Choroid plexus epithelial cell (primary cell): ENCODE data around the gene TGFA.

Experiments
- DNase-seq: peaks from one replicate; pipeline ENCODE4 v3.0.0-alpha.2; 2010; ENCODE audit warnings: low read depth
- H3K4me3 ChIP-seq: 2 replicates; pipeline ENCODE4 v1.5.1; 2011; ENCODE audit warnings: low read depth, mild to moderate bottlenecking, control low read depth, low read length, moderate library complexity
- TF ChIP-seq, protein P1 (sequence below): conservative IDR thresholded peaks from 2 replicates; pipeline ENCODE4 v1.5.1; 2011; ENCODE audit warnings: low read depth, mild to moderate bottlenecking, control low read depth, inconsistent platforms, low read length, moderate library complexity

Gene TGFA

DNA sequence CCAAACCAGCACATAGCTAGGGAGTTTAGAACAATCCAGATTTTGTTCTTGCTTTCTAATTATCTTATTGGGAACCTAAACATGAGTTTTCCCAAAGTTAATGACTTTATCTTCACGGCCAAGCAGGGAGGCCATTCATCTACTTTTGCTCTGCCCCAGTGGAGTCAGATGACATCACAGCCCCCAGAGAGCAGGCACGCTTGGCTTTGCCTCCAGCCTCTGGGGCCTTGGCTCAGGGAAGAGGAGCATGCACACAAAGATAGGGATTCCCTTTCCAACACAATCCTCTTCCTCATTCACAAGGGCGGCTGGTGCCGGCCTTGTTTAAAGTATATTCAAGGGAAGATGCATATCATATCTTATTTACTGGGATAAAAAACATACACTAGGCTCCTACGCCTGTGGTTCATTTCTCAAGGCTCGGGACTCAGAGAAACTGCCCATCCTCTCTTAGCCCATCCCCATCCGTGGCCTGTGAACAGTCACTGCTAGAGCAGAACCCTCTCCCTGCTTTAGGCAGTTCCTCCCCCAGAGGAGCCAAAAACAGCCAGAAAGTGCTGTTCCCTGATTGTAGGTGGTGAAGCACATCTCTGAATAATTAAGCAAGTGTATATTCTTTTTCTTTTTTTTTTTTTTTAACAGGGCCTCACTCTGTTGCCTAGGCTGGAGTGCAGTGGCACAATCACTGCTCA lies 21.2 kb downstream of the TGFA start:
- TF ChIP-seq, protein P1, sequence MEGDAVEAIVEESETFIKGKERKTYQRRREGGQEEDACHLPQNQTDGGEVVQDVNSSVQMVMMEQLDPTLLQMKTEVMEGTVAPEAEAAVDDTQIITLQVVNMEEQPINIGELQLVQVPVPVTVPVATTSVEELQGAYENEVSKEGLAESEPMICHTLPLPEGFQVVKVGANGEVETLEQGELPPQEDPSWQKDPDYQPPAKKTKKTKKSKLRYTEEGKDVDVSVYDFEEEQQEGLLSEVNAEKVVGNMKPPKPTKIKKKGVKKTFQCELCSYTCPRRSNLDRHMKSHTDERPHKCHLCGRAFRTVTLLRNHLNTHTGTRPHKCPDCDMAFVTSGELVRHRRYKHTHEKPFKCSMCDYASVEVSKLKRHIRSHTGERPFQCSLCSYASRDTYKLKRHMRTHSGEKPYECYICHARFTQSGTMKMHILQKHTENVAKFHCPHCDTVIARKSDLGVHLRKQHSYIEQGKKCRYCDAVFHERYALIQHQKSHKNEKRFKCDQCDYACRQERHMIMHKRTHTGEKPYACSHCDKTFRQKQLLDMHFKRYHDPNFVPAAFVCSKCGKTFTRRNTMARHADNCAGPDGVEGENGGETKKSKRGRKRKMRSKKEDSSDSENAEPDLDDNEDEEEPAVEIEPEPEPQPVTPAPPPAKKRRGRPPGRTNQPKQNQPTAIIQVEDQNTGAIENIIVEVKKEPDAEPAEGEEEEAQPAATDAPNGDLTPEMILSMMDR: no peak
- no peak for DNase-seq
- H3K4me3 ChIP-seq: no peak overlapping the region

DNA sequence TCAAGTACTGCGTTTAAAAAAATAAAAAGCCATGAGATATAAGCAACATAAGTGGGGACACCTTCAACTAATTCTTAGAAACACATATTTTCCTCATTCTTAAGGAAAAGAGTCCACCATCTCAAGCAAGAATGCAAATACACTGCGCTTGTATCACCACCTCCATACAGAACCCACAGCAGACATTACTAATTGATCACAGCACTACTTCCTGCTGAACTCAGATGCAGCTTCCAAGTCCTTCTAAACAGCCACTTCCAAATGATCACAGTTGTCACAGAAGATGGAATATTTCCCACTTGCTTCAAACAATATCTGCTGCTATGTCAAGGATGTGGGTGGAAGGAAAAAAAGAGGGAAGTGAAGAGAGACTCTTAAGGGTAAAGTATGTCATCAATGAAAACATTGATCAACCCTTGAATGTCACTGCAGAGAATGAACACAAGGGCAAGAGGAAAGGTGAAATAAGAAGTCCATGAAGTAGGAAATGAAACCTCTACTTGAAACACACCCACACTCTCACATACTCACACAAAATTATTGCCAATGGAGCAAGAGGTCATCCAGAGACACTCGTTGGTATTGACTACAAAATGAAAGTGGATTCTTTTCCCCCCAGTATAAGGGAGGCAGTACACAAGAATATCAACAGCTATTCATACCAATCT lies 22.1 kb downstream of the TGFA start:
- TF ChIP-seq, protein P1: no peak
- DNase-seq: no peak
- no peak overlapping the region for H3K4me3 ChIP-seq

DNA sequence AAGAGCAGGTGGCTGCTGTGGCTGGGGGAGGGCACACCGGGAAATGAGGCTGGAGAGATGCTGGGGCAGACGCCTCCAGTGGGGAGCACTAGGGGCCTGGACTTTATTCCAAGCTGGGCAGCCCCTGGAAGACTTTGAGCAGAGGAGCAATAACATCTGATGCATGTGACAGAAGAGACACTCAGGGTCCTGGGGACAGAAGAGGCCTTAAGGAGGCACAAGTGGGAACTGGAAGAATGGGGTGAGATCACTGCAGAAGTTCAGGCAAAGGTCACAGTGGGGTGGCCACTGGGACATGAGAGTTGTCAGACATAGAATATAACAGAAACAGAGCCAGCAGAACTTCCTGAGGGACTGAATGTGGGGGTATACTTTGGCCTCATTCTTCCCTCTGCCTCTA lies 24.0 kb downstream of the TGFA start:
- H3K4me3 ChIP-seq: no peak overlapping the region
- DNase-seq: no peak
- TF ChIP-seq, protein P1: no peak

DNA sequence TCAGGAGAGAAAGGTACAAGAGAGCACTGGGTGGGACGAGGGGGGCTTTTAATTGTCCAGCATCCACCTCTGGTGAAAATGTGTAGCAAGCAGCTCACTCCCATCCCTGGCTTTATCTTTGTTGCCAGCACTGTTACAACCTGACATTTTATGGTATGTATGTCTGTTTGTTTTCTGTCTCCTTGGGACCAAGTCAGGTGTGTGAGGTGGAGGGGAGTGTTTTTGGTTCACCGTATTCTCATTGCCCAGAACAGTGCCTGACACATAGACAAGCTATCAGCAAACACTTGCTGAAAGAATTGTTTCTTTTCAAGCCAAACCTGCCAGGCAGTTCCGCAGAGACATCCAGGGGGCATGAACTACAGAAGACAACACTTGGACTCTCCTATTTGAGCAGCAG lies 24.7 kb downstream of the TGFA start:
- TF ChIP-seq, protein P1: no peak
- H3K4me3 ChIP-seq: no peak overlapping the region
- no peak for DNase-seq

DNA sequence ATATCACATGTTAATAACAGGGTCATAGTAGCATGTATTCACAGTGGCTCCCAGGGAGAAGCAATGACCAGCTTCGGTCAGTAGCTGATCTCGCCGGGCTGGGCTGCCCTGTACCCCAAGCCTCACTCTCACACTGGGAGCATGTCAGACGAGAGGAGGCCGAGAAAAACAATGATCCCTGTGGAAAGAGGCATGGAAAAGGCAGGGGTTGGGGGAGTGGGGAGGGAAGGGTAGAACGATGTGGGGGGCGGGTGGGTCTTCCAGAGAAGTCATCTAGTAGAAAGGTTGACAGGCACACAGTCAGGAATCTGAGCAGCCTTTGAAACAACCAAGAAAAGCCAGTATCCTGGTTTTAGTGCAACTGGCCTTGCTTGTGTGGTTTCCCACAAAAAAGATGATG lies 25.4 kb downstream of the TGFA start:
- no peak overlapping the region for H3K4me3 ChIP-seq
- no peak for DNase-seq
- TF ChIP-seq, protein P1: no peak

DNA sequence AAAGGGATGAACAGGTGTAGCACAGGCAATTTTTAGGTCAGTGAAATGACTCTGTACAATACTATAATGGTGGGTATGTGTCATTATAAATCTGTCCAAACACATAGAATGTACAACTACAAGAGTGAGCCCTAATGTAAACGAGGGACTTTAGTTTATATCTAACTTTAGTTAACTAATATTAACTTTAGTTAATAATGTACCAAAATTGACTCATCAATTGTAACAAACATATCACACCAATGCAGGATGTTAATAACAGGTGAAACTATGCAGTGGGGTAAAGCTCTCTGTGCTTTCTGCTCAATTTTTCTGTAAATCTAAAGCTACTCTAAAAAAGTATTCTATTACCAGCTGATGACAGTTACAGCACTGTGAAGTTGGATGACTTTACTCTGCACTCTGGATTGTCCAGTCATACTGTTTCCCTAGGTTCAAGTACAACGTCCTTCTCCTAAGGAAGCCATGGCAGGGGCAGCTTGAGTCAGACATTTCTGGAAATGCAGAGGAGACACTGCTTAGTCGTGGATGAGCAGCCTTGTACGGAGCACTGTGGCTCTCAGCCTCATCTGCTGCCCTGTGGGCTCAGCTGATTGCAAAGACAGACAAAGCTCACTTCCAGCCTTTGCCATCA lies 26.1 kb downstream of the TGFA start:
- TF ChIP-seq, protein P1: no peak
- no peak for DNase-seq
- no peak overlapping the region for H3K4me3 ChIP-seq

DNA sequence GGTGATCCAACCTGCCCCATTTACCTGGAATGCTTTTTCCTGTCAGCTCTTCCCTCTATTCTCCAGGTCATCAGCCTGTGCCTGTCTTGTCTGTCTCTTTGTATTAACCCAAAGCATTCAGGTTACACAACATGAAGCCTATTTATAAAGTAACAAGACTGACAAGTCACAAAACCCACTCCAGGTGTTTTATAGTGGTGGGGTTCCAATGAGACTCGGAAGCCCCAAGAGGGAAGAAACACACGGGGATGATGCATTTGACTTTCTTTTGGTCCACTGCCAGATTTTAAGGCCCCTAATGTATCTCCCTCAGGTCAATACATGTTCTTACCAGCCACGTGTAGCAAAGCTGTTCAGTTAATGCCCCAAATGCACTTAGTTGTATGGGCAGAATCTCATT lies 27.5 kb downstream of the TGFA start:
- no peak for DNase-seq
- H3K4me3 ChIP-seq: no peak overlapping the region
- TF ChIP-seq, protein P1: no peak
